Measurements from ENCODE around the gene PLEK.

Gene PLEK

DNA sequence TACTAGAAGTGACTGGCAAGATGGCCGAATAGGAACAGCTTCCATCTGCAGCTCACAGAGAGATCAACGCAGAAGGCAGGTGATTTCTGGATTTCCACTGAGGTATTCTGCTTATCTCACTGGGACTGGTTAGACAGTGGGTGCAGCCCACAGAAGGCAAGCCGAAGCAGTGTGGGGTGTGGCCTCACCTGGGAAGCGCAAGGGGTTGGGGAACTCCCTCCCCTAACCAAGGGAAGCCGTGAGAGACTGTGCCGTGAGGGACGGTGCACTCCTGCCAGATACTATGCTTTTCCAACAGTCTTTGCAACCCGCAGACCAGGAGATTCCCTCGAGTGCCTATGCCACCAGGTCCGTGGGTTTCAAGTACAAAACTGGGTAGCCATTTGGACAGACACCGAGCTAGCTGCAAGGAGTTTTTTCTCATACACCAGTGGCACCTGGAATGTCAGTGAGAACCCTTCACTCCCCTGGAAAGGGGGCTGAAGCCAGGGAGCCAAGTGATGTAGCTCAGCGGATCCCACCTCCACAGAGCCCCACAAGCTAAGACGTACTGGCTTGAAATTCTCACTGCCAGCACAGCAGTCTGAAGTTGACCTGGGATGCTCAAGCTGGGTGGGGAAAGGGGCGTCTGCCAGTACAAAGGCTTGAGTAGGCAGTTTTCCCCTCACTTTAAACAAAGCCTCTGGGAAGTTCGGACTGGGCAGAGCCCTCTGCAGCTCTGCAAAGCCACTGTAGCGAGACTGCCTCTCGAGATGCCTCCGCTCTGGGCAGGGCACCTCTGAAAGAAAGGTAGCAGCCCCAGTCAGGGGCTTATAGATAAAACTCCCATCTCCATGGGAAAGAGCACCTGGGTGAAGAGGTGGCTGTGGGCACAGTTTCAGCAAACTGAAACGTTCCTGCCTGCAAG, 40.1 kb downstream of the PLEK start:
- Histone ChIP-seq H2BK15ac (replicated peaks; ENCODE audit: low read depth) (no peak overlapping the region), H3K4me2 (ENCODE audit: low read length) (no peak overlapping the region), H3K27me3 (ENCODE audit: insufficient read depth, low read length, poor library complexity) (no peaks in the 10 kb centered on the region), H2BK120ac (ENCODE audit: low read depth, low read length) (no peak overlapping the region), H3K36me3 (ENCODE audit: control insufficient read depth, insufficient read depth, low read length) (no peaks in the 10 kb centered on the region), H3K4me3 (ENCODE audit: low read length) (no peak overlapping the region), H2BK5ac (ENCODE audit: low read length) (no peak overlapping the region), H3K9ac (ENCODE audit: low read length) (no peak overlapping the region), H3K79me1 (ENCODE audit: low read length) (no peaks in the 10 kb centered on the region), H4K8ac (ENCODE audit: low read depth, low read length) (no peak overlapping the region), H3K18ac (ENCODE audit: low read length) (no peak overlapping the region), H4K5ac (ENCODE audit: low read length) (no peak overlapping the region), H2AK5ac (ENCODE audit: low read length) (no peak overlapping the region), H3K79me2 (ENCODE audit: control insufficient read depth, insufficient read depth, low read length) (no peaks in the 10 kb centered on the region), H3K56ac (ENCODE audit: low read length) (no peak overlapping the region), H3K4ac (ENCODE audit: low read depth, low read length) (no peak overlapping the region), H3K23ac (ENCODE audit: low read length) (no peak overlapping the region), H3K4me1 (ENCODE audit: control insufficient read depth, low read depth, low read length) (no peaks in the 10 kb centered on the region), H3K27ac (ENCODE audit: low read depth, low read length) (no peak overlapping the region)
- WGBS (ENCODE audit: extremely low coverage, insufficient coverage, low lambda C conversion rate) = no CpG with 5 or more reads among the region's 19 CpGs
- no peak for DNase-seq

- Histone ChIP-seq H3K27me3 (ENCODE audit: insufficient read depth, low read length, poor library complexity) (no peaks in the 10 kb centered on the region), H3K36me3 (ENCODE audit: control insufficient read depth, insufficient read depth, low read length) (no peaks in the 10 kb centered on the region), H3K4me2 (ENCODE audit: low read length) (no peak overlapping the region), H4K5ac (ENCODE audit: low read length) (no peak overlapping the region), H4K8ac (ENCODE audit: low read depth, low read length) (no peak overlapping the region), H2BK15ac (replicated peaks; ENCODE audit: low read depth) (no peak overlapping the region), H2BK5ac (ENCODE audit: low read length) (no peak overlapping the region), H3K9ac (ENCODE audit: low read length) (no peak overlapping the region), H3K23ac (ENCODE audit: low read length) (no peak overlapping the region), H3K56ac (ENCODE audit: low read length) (no peak overlapping the region), H3K4me3 (ENCODE audit: low read length) (no peak overlapping the region), H3K4ac (ENCODE audit: low read depth, low read length) (no peak overlapping the region), H2BK120ac (ENCODE audit: low read depth, low read length) (no peak overlapping the region), H3K18ac (ENCODE audit: low read length) (no peak overlapping the region), H3K27ac (ENCODE audit: low read depth, low read length) (no peak overlapping the region), H3K4me1 (ENCODE audit: control insufficient read depth, low read depth, low read length) (no peaks in the 10 kb centered on the region), H3K79me2 (ENCODE audit: control insufficient read depth, insufficient read depth, low read length) (no peaks in the 10 kb centered on the region), H2AK5ac (ENCODE audit: low read length) (no peak overlapping the region), H3K79me1 (ENCODE audit: low read length) (no peaks in the 10 kb centered on the region)
- 100% methylated on average over 1 of the region's 4 CpGs for WGBS (ENCODE audit: extremely low coverage, insufficient coverage, low lambda C conversion rate)
- DNase-seq = no peak
These were observed 46.5 kb downstream of the PLEK start for GRCh38 chr2:68411397-68412126.

GRCh38 chr2:68412127-68412819, 47.2 kb downstream of the PLEK start:
- Histone ChIP-seq H2BK5ac (ENCODE audit: low read length) (no peak overlapping the region), H3K27ac (ENCODE audit: low read depth, low read length) (no peak overlapping the region), H3K4me1 (ENCODE audit: control insufficient read depth, low read depth, low read length) (no peaks in the 10 kb centered on the region), H2BK15ac (replicated peaks; ENCODE audit: low read depth) (no peak overlapping the region), H3K56ac (ENCODE audit: low read length) (no peak overlapping the region), H3K4ac (ENCODE audit: low read depth, low read length) (no peak overlapping the region), H2BK120ac (ENCODE audit: low read depth, low read length) (no peak overlapping the region), H3K4me2 (ENCODE audit: low read length) (no peak overlapping the region), H3K79me2 (ENCODE audit: control insufficient read depth, insufficient read depth, low read length) (no peaks in the 10 kb centered on the region), H2AK5ac (ENCODE audit: low read length) (no peak overlapping the region), H3K36me3 (ENCODE audit: control insufficient read depth, insufficient read depth, low read length) (no peaks in the 10 kb centered on the region), H3K27me3 (ENCODE audit: insufficient read depth, low read length, poor library complexity) (no peaks in the 10 kb centered on the region), H4K5ac (ENCODE audit: low read length) (no peak overlapping the region), H3K23ac (ENCODE audit: low read length) (no peak overlapping the region), H3K79me1 (ENCODE audit: low read length) (no peaks in the 10 kb centered on the region), H3K9ac (ENCODE audit: low read length) (no peak overlapping the region), H3K4me3 (ENCODE audit: low read length) (no peak overlapping the region), H3K18ac (ENCODE audit: low read length) (no peak overlapping the region), H4K8ac (ENCODE audit: low read depth, low read length) (no peak overlapping the region)
- no peak for DNase-seq
- no CpG with 5 or more reads among the region's 4 CpGs for WGBS (ENCODE audit: extremely low coverage, insufficient coverage, low lambda C conversion rate)

DNA sequence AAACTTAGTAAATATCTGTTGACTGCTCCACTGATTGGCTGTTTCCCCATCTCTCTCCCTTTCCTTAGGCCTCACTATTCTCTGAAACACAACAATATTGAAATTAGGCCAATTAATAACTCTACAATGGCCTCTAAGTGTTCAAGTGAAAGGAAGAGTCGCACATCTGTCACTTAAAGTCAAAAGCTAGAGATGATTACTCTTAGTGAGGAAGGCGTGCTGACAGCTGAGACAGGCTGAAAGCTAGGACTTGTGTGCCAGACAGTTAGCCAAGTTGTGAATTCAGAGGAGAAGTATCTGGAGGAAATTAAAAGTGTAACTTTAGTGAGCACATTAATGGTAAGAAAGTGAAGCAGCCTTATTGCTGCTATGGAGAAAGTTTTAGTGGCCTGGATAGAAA, 48.4 kb downstream of the PLEK start:
- no peak overlapping the region for H2BK15ac ChIP-seq (replicated peaks; ENCODE audit: low read depth)
- H3K4me1 ChIP-seq (ENCODE audit: control insufficient read depth, low read depth, low read length) = no peaks in the 10 kb centered on the region
- no peak overlapping the region for H4K8ac ChIP-seq (ENCODE audit: low read depth, low read length)
- H3K4me3 ChIP-seq (ENCODE audit: low read length) = no peak overlapping the region
- no CpG with 5 or more reads among the region's 2 CpGs for WGBS (ENCODE audit: extremely low coverage, insufficient coverage, low lambda C conversion rate)
- no peak for DNase-seq
- no peak overlapping the region for H3K18ac ChIP-seq (ENCODE audit: low read length)
- H3K9ac ChIP-seq (ENCODE audit: low read length) = no peak overlapping the region
- H3K36me3 ChIP-seq (ENCODE audit: control insufficient read depth, insufficient read depth, low read length) = no peaks in the 10 kb centered on the region
- H3K23ac ChIP-seq (ENCODE audit: low read length) = no peak overlapping the region
- no peak overlapping the region for H3K4ac ChIP-seq (ENCODE audit: low read depth, low read length)
- no peaks in the 10 kb centered on the region for H3K79me1 ChIP-seq (ENCODE audit: low read length)
- H3K79me2 ChIP-seq (ENCODE audit: control insufficient read depth, insufficient read depth, low read length) = no peaks in the 10 kb centered on the region
- no peak overlapping the region for H3K56ac ChIP-seq (ENCODE audit: low read length)
- no peak overlapping the region for H4K5ac ChIP-seq (ENCODE audit: low read length)
- no peak overlapping the region for H3K4me2 ChIP-seq (ENCODE audit: low read length)
- H2BK5ac ChIP-seq (ENCODE audit: low read length) = no peak overlapping the region
- H2BK120ac ChIP-seq (ENCODE audit: low read depth, low read length) = no peak overlapping the region
- H3K27ac ChIP-seq (ENCODE audit: low read depth, low read length) = no peak overlapping the region
- H2AK5ac ChIP-seq (ENCODE audit: low read length) = no peak overlapping the region
- no peaks in the 10 kb centered on the region for H3K27me3 ChIP-seq (ENCODE audit: insufficient read depth, low read length, poor library complexity)

DNA sequence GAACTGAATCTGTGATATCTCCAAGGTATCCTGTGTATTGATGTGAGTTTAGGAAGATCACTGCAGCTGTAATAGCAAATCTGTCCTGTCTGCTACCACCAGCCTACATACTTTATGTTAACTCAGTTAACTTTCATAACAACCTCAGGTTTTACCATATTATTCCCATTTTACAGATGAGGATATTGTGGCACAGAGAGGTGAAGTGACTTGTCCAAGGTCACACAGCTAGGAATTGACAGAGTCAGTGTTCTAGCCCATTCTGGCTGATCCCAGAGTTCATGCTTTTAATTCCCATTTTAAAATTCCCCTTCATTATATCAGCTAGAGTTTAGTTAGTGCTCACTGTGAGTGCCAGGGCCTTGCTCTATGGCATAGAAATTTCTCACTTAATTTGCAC, 49.4 kb downstream of the PLEK start:
- H3K9ac ChIP-seq (ENCODE audit: low read length) = no peak overlapping the region
- no peak overlapping the region for H3K23ac ChIP-seq (ENCODE audit: low read length)
- H2BK120ac ChIP-seq (ENCODE audit: low read depth, low read length) = no peak overlapping the region
- H3K4me1 ChIP-seq (ENCODE audit: control insufficient read depth, low read depth, low read length) = no peaks in the 10 kb centered on the region
- H3K27ac ChIP-seq (ENCODE audit: low read depth, low read length) = no peak overlapping the region
- H2BK5ac ChIP-seq (ENCODE audit: low read length) = no peak overlapping the region
- no peak overlapping the region for H2BK15ac ChIP-seq (replicated peaks; ENCODE audit: low read depth)
- H2AK5ac ChIP-seq (ENCODE audit: low read length) = no peak overlapping the region
- no peak overlapping the region for H4K8ac ChIP-seq (ENCODE audit: low read depth, low read length)
- no peak for DNase-seq
- H3K4me2 ChIP-seq (ENCODE audit: low read length) = no peak overlapping the region
- no peak overlapping the region for H3K4me3 ChIP-seq (ENCODE audit: low read length)
- no peak overlapping the region for H3K4ac ChIP-seq (ENCODE audit: low read depth, low read length)
- no peaks in the 10 kb centered on the region for H3K36me3 ChIP-seq (ENCODE audit: control insufficient read depth, insufficient read depth, low read length)
- no peaks in the 10 kb centered on the region for H3K79me1 ChIP-seq (ENCODE audit: low read length)
- no peak overlapping the region for H4K5ac ChIP-seq (ENCODE audit: low read length)
- no peaks in the 10 kb centered on the region for H3K27me3 ChIP-seq (ENCODE audit: insufficient read depth, low read length, poor library complexity)
- no peaks in the 10 kb centered on the region for H3K79me2 ChIP-seq (ENCODE audit: control insufficient read depth, insufficient read depth, low read length)
- no peak overlapping the region for H3K18ac ChIP-seq (ENCODE audit: low read length)
- H3K56ac ChIP-seq (ENCODE audit: low read length) = no peak overlapping the region
